Osteocyte (in vitro differentiated cells): ENCODE measurements around the gene BHLHE23. TPM values are rescaled to one million over a fixed set of nuclear protein-coding genes. Genes with fewer than 3 reads are reported as not detected.

Experiments
- DNase-seq: peaks from one replicate; pipeline ENCODE4 v3.0.0; 2021; ENCODE audit warnings: mixed read lengths; ENCODE audit not compliant: unreplicated experiment; ENCODE audit errors: extremely low spot score
- H3K27ac Mint-ChIP-seq: one replicate; pipeline ENCODE4 v1.8.0; 2021; ENCODE audit warnings: mild to moderate bottlenecking, mixed read lengths; ENCODE audit not compliant: unreplicated experiment
- H3K27me3 Mint-ChIP-seq: one replicate; pipeline ENCODE4 v1.8.0; 2021; ENCODE audit warnings: mixed read lengths; ENCODE audit not compliant: unreplicated experiment
- H3K36me3 Mint-ChIP-seq: one replicate; pipeline ENCODE4 v1.8.0; 2021; ENCODE audit warnings: mixed read lengths; ENCODE audit not compliant: unreplicated experiment
- H3K4me1 Mint-ChIP-seq: one replicate; pipeline ENCODE4 v1.8.0; 2021; ENCODE audit warnings: mixed read lengths; ENCODE audit not compliant: unreplicated experiment
- H3K4me3 Mint-ChIP-seq: one replicate; pipeline ENCODE4 v1.8.0; 2021; ENCODE audit warnings: mild to moderate bottlenecking, moderate library complexity, mixed read lengths; ENCODE audit not compliant: unreplicated experiment
- H3K9me3 Mint-ChIP-seq: one replicate; pipeline ENCODE4 v1.8.0; 2021; ENCODE audit warnings: mixed read lengths; ENCODE audit not compliant: unreplicated experiment
- total RNA-seq: library from RNA; stranded (reverse); gene quantifications from 2 replicates; pipeline ENCODE4 v1.2.1, GENCODE V29; 2021
- TF ChIP-seq, protein P1 (sequence below): fragments of 200-600 bp; sonication (generic); IDR thresholded peaks from 2 replicates; pipeline ENCODE4 v1.5.0; 2021; ENCODE audit warnings: antibody characterized with exemption, mild to moderate bottlenecking, moderate library complexity

Gene BHLHE23
- total RNA-seq, 1 donor from 2014 or later, result not detected

GRCh38 chr20:62980380-62980960 is 26.3 kb downstream of the BHLHE23 start:
- H3K4me1 Mint-ChIP-seq, result no peaks in the 10 kb centered on the region
- peaks cover 50% of the 10 kb centered on the region for H3K27me3 Mint-ChIP-seq
- no peak for DNase-seq
- no peak overlapping the region for H3K4me3 Mint-ChIP-seq
- no peaks in the 10 kb centered on the region for H3K36me3 Mint-ChIP-seq
- H3K9me3 Mint-ChIP-seq, result no peaks in the 10 kb centered on the region
- TF ChIP-seq, protein P1, sequence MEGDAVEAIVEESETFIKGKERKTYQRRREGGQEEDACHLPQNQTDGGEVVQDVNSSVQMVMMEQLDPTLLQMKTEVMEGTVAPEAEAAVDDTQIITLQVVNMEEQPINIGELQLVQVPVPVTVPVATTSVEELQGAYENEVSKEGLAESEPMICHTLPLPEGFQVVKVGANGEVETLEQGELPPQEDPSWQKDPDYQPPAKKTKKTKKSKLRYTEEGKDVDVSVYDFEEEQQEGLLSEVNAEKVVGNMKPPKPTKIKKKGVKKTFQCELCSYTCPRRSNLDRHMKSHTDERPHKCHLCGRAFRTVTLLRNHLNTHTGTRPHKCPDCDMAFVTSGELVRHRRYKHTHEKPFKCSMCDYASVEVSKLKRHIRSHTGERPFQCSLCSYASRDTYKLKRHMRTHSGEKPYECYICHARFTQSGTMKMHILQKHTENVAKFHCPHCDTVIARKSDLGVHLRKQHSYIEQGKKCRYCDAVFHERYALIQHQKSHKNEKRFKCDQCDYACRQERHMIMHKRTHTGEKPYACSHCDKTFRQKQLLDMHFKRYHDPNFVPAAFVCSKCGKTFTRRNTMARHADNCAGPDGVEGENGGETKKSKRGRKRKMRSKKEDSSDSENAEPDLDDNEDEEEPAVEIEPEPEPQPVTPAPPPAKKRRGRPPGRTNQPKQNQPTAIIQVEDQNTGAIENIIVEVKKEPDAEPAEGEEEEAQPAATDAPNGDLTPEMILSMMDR, result no peak
- no peak overlapping the region for H3K27ac Mint-ChIP-seq

- Mint-ChIP-seq H3K9me3 (no peaks in the 10 kb centered on the region), H3K4me3 (no peak overlapping the region), H3K4me1 (no peaks in the 10 kb centered on the region), H3K27me3 (peaks cover 50% of the 10 kb centered on the region), H3K36me3 (no peaks in the 10 kb centered on the region), H3K27ac (no peak overlapping the region)
- DNase-seq, result no peak
- TF ChIP-seq, protein P1, result no peak
These were observed 26.8 kb downstream of the BHLHE23 start for GRCh38 chr20:62979876-62980373.

- Mint-ChIP-seq H3K36me3 (no peaks in the 10 kb centered on the region), H3K4me1 (no peaks in the 10 kb centered on the region), H3K4me3 (no peak overlapping the region), H3K27ac (no peak overlapping the region), H3K27me3 (peaks cover 50% of the 10 kb centered on the region), H3K9me3 (no peaks in the 10 kb centered on the region)
- DNase-seq, result no peak
- TF ChIP-seq, protein P1, result no peak
These were observed 27.5 kb downstream of the BHLHE23 start for GRCh38 chr20:62979310-62979709.

DNA sequence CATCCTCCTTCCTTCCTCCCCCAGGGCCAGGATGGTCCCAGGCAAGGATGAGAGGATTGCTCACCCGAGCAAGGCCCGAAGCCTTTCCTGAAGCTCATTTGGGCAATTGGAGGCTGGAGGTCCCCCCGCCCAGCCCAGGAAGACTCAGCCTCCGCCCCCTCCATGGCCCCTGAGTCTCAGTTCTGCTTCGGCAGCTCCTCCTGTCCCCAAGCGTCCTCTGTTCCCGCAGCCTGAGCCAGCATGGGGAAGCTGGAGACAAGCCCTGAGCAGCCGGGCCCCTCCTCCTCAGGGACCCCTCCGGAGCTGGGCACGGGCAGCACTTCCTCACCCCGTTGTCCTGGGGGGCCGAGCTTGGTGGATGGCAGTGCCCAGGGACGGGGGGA is 28.2 kb downstream of the BHLHE23 start:
- peaks cover 47% of the 10 kb centered on the region for H3K27me3 Mint-ChIP-seq
- H3K4me3 Mint-ChIP-seq, result no peak overlapping the region
- H3K4me1 Mint-ChIP-seq, result no peaks in the 10 kb centered on the region
- no peaks in the 10 kb centered on the region for H3K9me3 Mint-ChIP-seq
- TF ChIP-seq, protein P1, result no peak
- no peaks in the 10 kb centered on the region for H3K36me3 Mint-ChIP-seq
- DNase-seq, result no peak
- H3K27ac Mint-ChIP-seq, result no peak overlapping the region

GRCh38 chr20:62977613-62978560 is 28.9 kb downstream of the BHLHE23 start:
- no peaks in the 10 kb centered on the region for H3K4me1 Mint-ChIP-seq
- H3K27me3 Mint-ChIP-seq, result peaks cover 44% of the 10 kb centered on the region
- no peaks in the 10 kb centered on the region for H3K9me3 Mint-ChIP-seq
- no peak overlapping the region for H3K27ac Mint-ChIP-seq
- H3K36me3 Mint-ChIP-seq, result no peaks in the 10 kb centered on the region
- DNase-seq, result no peak
- TF ChIP-seq, protein P1, result no peak
- no peak overlapping the region for H3K4me3 Mint-ChIP-seq
